Sciatic nerve (tissue), 2 donors: ENCODE results near the gene EPHA8. TPM values are rescaled to one million over a fixed set of nuclear protein-coding genes. Genes with fewer than 3 reads are reported as not detected.

Experiments used
- ATAC-seq: fragments of 200-7000 bp; cut with Tn5 transposase; one replicate; pipeline ENCODE4 v1.9.1; 2020; ENCODE audit warnings: mild to moderate bottlenecking, moderate library complexity
- DNase-seq: peaks from one replicate; pipeline ENCODE4 v3.0.0-alpha.2; 2020; ENCODE audit warnings: low spot score
- intact Hi-C: fragments of 100-400 bp; cut with DNase I; formaldehyde crosslinking; loops from one replicate; pipeline ENCODE4 v1.14.2; 2022
- total RNA-seq: library from RNA; stranded (reverse); fragmentation: NEBNext Ultra II Directional; extraction: Animal tissue kit (Norgen Biotek cat#: 25700); gene quantifications from one replicate; pipeline ENCODE4 v1.2.1, GENCODE V29; 2021
- donor health status: DM: no; HTN: no; CAD: no.
- donor health status: DM: no; HTN: no; CAD: no.

The EPHA8 gene
- total RNA-seq, 1 donor from 2014 or later = not detected

GRCh38 chr1:22584001-22584562 is 20.8 kb downstream of the EPHA8 start:
- no peak for DNase-seq

DNA sequence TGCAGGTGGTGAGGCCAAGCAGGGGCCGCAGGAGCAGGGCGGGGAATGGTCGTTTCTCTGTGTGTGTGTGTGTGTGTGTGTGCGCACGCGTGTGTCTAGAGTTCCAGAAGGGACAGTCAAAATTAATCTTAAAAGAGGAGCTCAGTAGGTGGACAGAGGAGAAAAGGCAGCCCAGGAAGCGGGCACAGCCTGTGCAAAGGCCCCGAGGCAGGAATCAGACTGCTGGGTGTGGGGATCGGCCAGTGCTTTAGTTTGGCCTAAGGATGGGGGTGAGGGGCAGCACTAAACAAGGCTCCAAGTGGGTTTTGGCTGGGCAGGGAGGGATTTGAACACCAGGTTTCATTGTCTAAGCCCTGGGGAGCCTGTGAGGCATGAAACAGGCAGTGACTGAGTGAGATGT is 21.7 kb downstream of the EPHA8 start:
- no peak for ATAC-seq
- no peak for DNase-seq
- intact Hi-C loops = no loop called here

More at GRCh38 chr1:22584001-22584562, 20.8 kb downstream of the EPHA8 start:
- ATAC-seq = peak; percentile 82
- intact Hi-C loops = no loop called here

- no peak for DNase-seq
- intact Hi-C loops = no loop called here
- no peak for ATAC-seq
Measured at GRCh38 chr1:22585471-22585870, 22.2 kb downstream of the EPHA8 start.

DNA sequence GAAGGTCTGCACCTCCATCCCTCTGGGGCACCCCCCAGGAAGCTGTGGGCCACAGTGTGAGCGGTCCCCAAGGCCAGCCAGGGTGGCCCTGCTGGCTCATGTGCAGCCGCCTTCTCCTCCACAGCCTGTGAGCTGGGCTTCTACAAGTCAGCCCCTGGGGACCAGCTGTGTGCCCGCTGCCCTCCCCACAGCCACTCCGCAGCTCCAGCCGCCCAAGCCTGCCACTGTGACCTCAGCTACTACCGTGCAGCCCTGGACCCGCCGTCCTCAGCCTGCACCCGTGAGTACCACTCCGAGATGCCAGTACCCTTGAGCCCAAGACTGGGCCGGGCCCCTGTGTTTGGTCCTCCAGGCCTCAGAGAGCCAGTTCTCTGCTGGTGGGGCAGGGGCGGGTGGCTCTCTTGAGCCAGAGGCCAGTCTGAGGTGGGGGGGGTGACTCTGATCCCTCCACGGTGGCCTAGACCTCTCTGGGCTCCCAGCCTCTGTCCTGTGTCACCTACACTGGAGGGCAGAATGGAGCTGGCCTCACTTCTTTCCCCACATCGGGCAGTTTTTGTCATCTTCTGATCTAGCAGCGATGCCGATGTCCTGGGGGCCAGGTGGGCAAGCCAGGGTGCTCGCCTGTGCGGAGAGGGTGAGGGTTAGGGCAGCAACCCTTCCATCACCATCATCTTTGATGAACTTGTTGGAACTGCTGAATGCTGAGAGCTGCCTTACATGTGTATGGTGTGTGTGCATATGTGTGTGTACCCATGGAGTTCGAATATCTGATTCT is 23.3 kb downstream of the EPHA8 start:
- no peak for ATAC-seq
- DNase-seq = no peak
- intact Hi-C loops = no loop called here

- DNase-seq (no peak), ATAC-seq (no peak)
- intact Hi-C loops = no loop called here
Measured at GRCh38 chr1:22587247-22587646, 24.0 kb downstream of the EPHA8 start.

DNA sequence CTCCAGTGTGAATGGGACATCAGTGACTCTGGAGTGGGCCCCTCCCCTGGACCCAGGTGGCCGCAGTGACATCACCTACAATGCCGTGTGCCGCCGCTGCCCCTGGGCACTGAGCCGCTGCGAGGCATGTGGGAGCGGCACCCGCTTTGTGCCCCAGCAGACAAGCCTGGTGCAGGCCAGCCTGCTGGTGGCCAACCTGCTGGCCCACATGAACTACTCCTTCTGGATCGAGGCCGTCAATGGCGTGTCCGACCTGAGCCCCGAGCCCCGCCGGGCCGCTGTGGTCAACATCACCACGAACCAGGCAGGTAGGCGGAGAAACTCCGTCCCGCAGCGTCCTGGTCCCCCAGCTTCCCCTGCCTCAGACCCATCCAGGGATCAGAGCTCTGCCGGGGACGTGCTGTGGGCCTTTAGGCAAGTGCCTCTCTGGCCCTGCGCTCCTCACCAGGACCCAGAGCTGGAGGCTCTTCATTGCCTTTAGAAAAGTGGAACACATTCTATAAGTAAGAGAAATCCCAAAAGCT is 25.7 kb downstream of the EPHA8 start:
- no peak for DNase-seq
- ATAC-seq = no peak
- intact Hi-C loops = no loop called here

- intact Hi-C loops = no loop called here
- ATAC-seq (no peak), DNase-seq (no peak)
Measured at GRCh38 chr1:22591576-22591975, 28.3 kb downstream of the EPHA8 start.

DNA sequence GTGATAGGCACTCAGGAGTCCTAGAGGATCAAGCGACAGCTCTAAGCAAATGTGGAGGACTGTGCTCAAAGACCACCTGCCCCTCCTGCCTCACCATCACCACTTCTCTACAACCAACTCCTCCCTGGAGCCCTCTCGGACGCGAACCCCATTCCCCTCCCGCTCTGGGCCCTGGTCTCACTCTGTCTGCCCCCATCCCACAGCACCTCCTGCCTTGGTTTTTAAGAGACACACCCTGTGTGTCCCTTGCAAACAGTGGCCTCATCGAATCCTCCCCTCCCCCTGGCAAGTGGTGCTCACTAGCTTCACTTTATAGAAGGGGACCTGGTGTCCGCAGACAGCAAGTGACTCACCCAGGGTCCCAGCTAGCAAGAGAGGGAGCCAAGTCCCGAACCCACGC is 28.8 kb downstream of the EPHA8 start:
- intact Hi-C loops = no loop called here
- DNase-seq = no peak

DNA sequence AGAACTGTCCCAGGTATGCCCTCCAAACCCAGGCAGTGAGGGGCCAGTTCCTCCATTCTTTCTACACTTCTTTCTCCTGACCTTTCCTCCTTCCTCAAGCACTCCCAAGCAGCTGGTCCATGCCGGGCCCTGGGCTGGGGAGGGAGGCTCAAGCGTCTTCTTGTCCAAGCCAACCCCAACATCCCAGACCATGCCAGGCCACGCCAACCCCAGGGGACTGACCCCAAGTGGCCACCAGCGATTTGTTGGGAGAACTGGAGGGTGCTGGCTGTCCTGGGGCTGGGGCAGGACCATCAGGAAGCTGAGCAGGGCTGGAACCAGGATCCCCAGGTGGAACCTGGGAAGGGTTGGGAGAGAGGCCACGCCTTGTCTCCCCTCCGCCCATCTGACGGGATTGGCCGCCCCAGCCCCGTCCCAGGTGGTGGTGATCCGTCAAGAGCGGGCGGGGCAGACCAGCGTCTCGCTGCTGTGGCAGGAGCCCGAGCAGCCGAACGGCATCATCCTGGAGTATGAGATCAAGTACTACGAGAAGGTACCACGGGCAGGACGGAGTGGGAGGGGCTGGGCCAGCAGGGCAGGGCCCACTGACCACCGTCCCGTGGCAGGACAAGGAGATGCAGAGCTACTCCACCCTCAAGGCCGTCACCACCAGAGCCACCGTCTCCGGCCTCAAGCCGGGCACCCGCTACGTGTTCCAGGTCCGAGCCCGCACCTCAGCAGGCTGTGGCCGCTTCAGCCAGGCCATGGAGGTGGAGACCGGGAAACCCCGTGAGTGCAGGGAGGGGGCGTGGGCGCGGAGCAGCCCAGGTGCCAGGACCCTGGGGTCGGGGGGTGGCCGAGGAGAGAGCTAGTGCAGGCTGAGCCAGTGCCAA is 29.9 kb downstream of the EPHA8 start:
- intact Hi-C loops = no loop called here
- DNase-seq (no peak), ATAC-seq (no peak)

More for the DNA sequence above, 28.8 kb downstream of the EPHA8 start:
- no peak for ATAC-seq

- intact Hi-C loops = no loop called here
- ATAC-seq = no peak
Measured at GRCh38 chr1:22594396-22594795, 31.1 kb downstream of the EPHA8 start.

GRCh38 chr1:22595108-22595507 is 31.8 kb downstream of the EPHA8 start:
- intact Hi-C loops = no loop called here
- DNase-seq (no peak), ATAC-seq (no peak)

More at GRCh38 chr1:22594396-22594795, 31.1 kb downstream of the EPHA8 start:
- no peak for DNase-seq

DNA sequence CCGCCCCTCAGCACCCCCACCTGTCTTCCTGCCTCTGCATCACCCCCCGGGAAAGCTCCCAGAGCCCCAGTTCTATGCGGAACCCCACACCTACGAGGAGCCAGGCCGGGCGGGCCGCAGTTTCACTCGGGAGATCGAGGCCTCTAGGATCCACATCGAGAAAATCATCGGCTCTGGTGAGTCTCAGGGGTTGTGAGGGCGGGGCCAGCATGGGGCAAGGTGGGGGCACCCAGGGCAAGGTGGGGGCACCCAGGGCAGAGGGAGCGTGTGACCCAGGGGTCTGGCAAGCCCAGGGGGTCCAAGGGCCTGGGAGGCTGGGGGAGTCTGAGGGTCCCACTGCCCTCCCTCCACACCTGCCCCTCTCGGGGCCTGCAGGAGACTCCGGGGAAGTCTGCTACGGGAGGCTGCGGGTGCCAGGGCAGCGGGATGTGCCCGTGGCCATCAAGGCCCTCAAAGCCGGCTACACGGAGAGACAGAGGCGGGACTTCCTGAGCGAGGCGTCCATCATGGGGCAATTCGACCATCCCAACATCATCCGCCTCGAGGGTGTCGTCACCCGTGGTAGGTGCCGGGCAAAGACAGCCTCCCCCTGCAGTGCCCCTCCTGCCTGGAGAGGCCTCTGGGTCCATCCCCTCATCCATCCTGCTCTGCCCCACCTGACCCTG is 34.1 kb downstream of the EPHA8 start:
- DNase-seq = no peak
- intact Hi-C loops = no loop called here
- no peak for ATAC-seq

DNA sequence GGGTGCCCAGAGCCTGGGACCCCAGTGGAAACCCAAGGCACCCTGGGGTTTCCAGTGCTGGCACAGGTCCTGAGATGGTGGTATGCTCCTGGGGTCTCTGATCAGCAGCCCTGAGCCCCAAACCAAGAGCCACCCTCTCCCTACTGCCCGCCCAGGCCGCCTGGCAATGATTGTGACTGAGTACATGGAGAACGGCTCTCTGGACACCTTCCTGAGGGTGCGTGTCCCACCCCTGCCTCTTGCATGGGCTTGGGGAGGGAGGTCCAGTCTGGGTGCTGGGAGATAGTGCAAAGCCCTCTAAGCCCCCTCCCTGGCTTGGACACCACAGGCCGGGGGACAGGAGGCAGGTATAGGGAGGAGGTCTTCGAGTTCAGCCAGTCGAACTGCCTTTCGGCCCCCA is 34.7 kb downstream of the EPHA8 start:
- no peak for ATAC-seq
- DNase-seq = no peak
- intact Hi-C loops = no loop called here

DNA sequence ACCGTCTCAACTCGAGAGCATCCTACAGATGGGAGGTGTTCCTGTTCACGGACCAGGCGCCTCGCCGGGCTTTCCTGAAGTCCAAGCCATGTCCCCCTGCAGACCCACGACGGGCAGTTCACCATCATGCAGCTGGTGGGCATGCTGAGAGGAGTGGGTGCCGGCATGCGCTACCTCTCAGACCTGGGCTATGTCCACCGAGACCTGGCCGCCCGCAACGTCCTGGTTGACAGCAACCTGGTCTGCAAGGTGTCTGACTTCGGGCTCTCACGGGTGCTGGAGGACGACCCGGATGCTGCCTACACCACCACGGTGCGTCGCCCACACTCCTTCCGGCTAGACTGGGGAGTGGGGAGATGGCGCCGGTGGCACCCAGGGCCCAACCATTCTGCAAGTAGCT is 35.4 kb downstream of the EPHA8 start:
- no peak for ATAC-seq
- no peak for DNase-seq
- intact Hi-C loops = no loop called here

DNA sequence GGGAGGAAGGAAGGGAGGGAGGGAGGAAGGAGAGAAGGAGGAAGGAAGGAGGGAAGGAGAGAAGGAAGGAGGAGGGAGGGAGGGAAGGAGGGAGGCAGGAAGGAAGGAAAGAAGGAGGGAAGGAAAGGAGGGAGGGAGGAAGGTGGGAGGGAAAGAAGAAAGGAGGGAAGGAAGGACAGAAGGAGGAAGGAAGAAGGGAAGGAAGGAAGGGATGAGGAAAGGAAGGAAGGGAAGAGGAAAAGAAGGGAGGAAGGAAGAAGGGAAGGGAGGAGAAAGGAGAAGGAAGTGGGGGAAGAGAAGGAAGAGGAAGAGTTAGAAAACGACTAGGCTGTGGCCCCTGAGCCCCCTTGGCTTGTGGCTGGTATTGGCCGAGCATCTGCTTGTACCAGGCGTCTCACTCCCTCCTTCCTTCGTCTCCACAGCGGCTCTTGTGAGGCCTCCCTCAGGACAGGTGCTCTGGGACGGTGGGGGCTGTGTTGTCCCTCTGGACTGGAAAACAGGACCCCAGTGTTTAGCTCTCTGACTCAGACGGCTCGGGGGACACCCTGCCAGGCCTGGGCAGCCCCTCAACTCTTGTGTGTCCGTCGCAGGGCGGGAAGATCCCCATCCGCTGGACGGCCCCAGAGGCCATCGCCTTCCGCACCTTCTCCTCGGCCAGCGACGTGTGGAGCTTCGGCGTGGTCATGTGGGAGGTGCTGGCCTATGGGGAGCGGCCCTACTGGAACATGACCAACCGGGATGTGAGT is 37.0 kb downstream of the EPHA8 start:
- no peak for ATAC-seq
- no peak for DNase-seq
- intact Hi-C loops = no loop called here

DNA sequence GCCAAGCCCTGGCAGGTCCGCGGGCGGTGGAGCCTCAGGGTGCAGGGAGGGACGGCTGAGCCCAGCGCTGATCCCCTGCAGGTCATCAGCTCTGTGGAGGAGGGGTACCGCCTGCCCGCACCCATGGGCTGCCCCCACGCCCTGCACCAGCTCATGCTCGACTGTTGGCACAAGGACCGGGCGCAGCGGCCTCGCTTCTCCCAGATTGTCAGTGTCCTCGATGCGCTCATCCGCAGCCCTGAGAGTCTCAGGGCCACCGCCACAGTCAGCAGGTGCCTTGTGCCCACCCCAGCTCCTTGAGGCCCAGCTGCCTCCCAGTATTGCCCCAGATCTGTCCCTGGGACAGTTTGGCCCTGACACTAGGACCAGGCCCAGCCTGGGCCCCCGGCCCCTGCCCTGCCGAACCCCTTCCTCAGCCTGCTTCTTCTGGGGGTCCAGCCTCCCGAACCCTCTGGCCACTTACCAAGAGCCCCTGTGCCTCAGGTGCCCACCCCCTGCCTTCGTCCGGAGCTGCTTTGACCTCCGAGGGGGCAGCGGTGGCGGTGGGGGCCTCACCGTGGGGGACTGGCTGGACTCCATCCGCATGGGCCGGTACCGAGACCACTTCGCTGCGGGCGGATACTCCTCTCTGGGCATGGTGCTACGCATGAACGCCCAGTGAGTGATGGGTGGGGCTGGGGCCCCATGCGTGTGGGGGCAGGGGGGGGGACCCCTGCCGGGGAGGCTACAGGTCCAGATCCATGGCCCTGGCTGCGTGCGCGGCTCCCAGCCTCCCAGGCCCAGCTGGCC is 37.7 kb downstream of the EPHA8 start:
- intact Hi-C loops = no loop called here
- DNase-seq (no peak), ATAC-seq (no peak)

DNA sequence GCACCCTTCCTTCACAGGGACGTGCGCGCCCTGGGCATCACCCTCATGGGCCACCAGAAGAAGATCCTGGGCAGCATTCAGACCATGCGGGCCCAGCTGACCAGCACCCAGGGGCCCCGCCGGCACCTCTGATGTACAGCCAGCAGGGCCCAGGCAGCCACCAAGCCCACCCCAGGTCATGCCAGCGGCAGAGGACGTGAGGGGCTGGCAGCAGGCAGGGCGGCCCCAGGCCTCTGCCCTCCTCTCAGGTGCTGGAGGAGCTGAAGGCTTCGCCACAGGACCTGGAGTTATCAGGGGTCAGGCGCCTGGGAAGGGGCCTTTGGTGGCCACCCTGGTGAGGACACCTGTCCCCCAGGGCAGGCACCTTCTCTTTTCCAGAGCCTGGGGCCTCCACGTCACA is 38.3 kb downstream of the EPHA8 start:
- ATAC-seq (no peak), DNase-seq (no peak)
- intact Hi-C loops = no loop called here
